HCT116 (cell line): Measurements from ENCODE around the gene CUEDC1. TPM values are rescaled to one million over a fixed set of nuclear protein-coding genes. Genes with fewer than 3 reads are reported as not detected.
A peak's percentile ranks its signal among the peaks of the same experiment; 100 is the strongest.

Experiments used
- ATAC-seq: fragments of 200-7000 bp; cut with Tn5 transposase; 2 replicates; pipeline ENCODE4 v1.9.1; 2020; ENCODE audit warnings: mild to moderate bottlenecking, moderate library complexity
- BruUV-seq: library from RNA; stranded (reverse); fragments of 400-500 nt; replicated peaks from 2 replicates; lab custom pipeline; 2021; lab: Mats Ljungman, UMichigan
- CTCF ChIA-PET: fragments of 300-600 bp; sonication (Branson Sonifier 250); formaldehyde crosslinking; loops from one replicate; lab custom pipeline; 2021; ENCODE audit warnings: antibody characterized with exemption; lab: Charles Lee
- POLR2A ChIA-PET: fragments of 300-600, 350-600 bp; sonication (Branson Sonifier 250); formaldehyde crosslinking; loops from one replicate; lab custom pipeline; 2021; ENCODE audit warnings: antibody characterized with exemption; lab: Charles Lee
- RAD21 ChIA-PET, 2 experiments: fragments of 300-600 bp; sonication (Branson Sonifier 250); formaldehyde crosslinking; loops; one replicate each; lab custom pipeline; 2023; ENCODE audit warnings: low total read pairs in 2 of 2; ENCODE audit not compliant: uncharacterized antibody in 2 of 2, unreplicated experiment in 2 of 2, low non-redundant PET in 1 of 2; lab: Charles Lee
- DNase-seq: peaks from one replicate; pipeline ENCODE4 v3.0.0-alpha.2; 2010; ENCODE audit warnings: low read depth, low spot score
- H2AFZ ChIP-seq: fragments of 200-600 bp; shearing (Covaris generic), sonication (generic); 2 replicates; pipeline ENCODE4 v1.6.1; 2017; ENCODE audit warnings: low read depth, mixed run types, mixed read lengths, antibody characterized with exemption, low read length; ENCODE audit not compliant: poor library complexity, severe bottlenecking
- H3K27ac ChIP-seq: 2 replicates; pipeline ENCODE4 v1.5.1; 2012; ENCODE audit warnings: low read depth, low read length
- H3K27me3 ChIP-seq: fragments of 200-600 bp; sonication (generic); 2 replicates; pipeline ENCODE4 v1.6.1; 2016; ENCODE audit warnings: mixed run types, low read length, mixed read lengths; ENCODE audit not compliant: insufficient read depth
- H3K36me3 ChIP-seq, 2 experiments: fragments of 200-500 bp in 1 of 2; fragments of 200-600 bp in 1 of 2; sonication (Bioruptor generic) in 1 of 2; sonication (generic) in 1 of 2; 2 replicates each; pipeline versions ENCODE4 v1.5.1 to v1.6.1; 2014 to 2016; ENCODE audit warnings: low read length in 2 of 2, inconsistent platforms in 1 of 2, mixed read lengths in 1 of 2, mixed run types in 1 of 2; ENCODE audit not compliant: insufficient read depth in 2 of 2, control insufficient read depth in 1 of 2
- H3K4me1 ChIP-seq, 2 experiments: fragments of 200-600 bp in 1 of 2; sonication (generic) in 1 of 2; 2 replicates each; pipeline versions ENCODE4 v1.5.1 to v1.6.1; 2012 to 2017; ENCODE audit warnings: low read length in 2 of 2, inconsistent platforms in 1 of 2, mild to moderate bottlenecking in 1 of 2, mixed read lengths in 1 of 2, mixed run types in 1 of 2, moderate library complexity in 1 of 2; ENCODE audit not compliant: insufficient read depth in 2 of 2, control insufficient read depth in 1 of 2
- H3K4me2 ChIP-seq: fragments of 200-600 bp; sonication (generic); 2 replicates; pipeline ENCODE4 v1.6.1; 2017; ENCODE audit warnings: mixed run types, low read length, mixed read lengths
- H3K4me3 ChIP-seq, 2 experiments: fragments of 200-600 bp in 1 of 2; sonication (generic) in 1 of 2; replicated peaks in 1 of 2; 2 replicates each; pipeline ENCODE4 v1.5.1; 2011 to 2016; ENCODE audit warnings: low read length in 2 of 2, control low read depth in 1 of 2, low read depth in 1 of 2, mild to moderate bottlenecking in 1 of 2, mixed read lengths in 1 of 2, mixed run types in 1 of 2
- H3K79me2 ChIP-seq: fragments of 200-600 bp; sonication (generic); 2 replicates; pipeline ENCODE4 v1.6.1; 2017; ENCODE audit warnings: mild to moderate bottlenecking, mixed run types, low read length, moderate library complexity, mixed read lengths; ENCODE audit not compliant: insufficient read depth
- H3K9ac ChIP-seq: fragments of 200-600 bp; sonication (generic); 2 replicates; pipeline ENCODE4 v1.6.1; 2016; ENCODE audit warnings: low read length, mixed read lengths
- H3K9me2 ChIP-seq: fragments of 200-600 bp; sonication (generic), shearing (Covaris generic); 2 replicates; pipeline ENCODE4 v1.6.1; 2017; ENCODE audit warnings: mixed run types, mild to moderate bottlenecking, moderate library complexity; ENCODE audit not compliant: insufficient read depth
- H3K9me3 ChIP-seq, 2 experiments: fragments of 200-500 bp in 1 of 2; fragments of 200-600 bp in 1 of 2; sonication (Bioruptor generic) in 1 of 2; sonication (generic) in 1 of 2; 2 replicates each; pipeline ENCODE4 v1.6.1; 2014 to 2017; ENCODE audit warnings: low read length in 2 of 2, mixed read lengths in 2 of 2, inconsistent platforms in 1 of 2, low read depth in 1 of 2, mild to moderate bottlenecking in 1 of 2, mixed run types in 1 of 2, moderate library complexity in 1 of 2; ENCODE audit not compliant: control insufficient read depth in 1 of 2, insufficient read depth in 1 of 2
- H4K20me1 ChIP-seq: fragments of 200-600 bp; sonication (generic), shearing (Covaris generic); 2 replicates; pipeline ENCODE4 v1.6.1; 2017; ENCODE audit warnings: mixed run types, mild to moderate bottlenecking, moderate library complexity; ENCODE audit not compliant: insufficient read depth
- CBX3 ChIP-seq: IDR thresholded peaks from 2 replicates; pipeline ENCODE4 v1.6.1; 2012; ENCODE audit warnings: low read depth
- FOSL1 ChIP-seq: IDR thresholded peaks from 2 replicates; pipeline ENCODE4 v1.6.1; 2012; ENCODE audit warnings: low read depth
- JUND ChIP-seq: IDR thresholded peaks from 2 replicates; pipeline ENCODE4 v1.6.1; 2012
- POLR2A ChIP-seq: IDR thresholded peaks from 2 replicates; pipeline ENCODE4 v1.7.0; 2011; ENCODE audit warnings: borderline replicate concordance; ENCODE audit not compliant: insufficient read depth, insufficient read length; ENCODE audit errors: extremely low read depth
- POLR2AphosphoS5 ChIP-seq: IDR thresholded peaks from 2 replicates; pipeline ENCODE4 v1.6.1; 2011; ENCODE audit warnings: mild to moderate bottlenecking, low read depth, low read length, moderate library complexity
- RAD21 ChIP-seq: IDR thresholded peaks from 2 replicates; pipeline ENCODE4 v1.6.1; 2012; ENCODE audit warnings: low read depth, mild to moderate bottlenecking
- SIN3A ChIP-seq: IDR thresholded peaks from 2 replicates; pipeline ENCODE4 v1.6.1; 2012; ENCODE audit warnings: low read depth
- TCF7L2 ChIP-seq: IDR thresholded peaks from 2 replicates; pipeline ENCODE4 v1.7.0; 2011; ENCODE audit warnings: borderline replicate concordance, inconsistent platforms; ENCODE audit not compliant: insufficient read depth, insufficient read length; ENCODE audit errors: extremely low read depth
- ZFX ChIP-seq: fragments of 450-650 bp; IDR thresholded peaks from 2 replicates; pipeline ENCODE4 v1.6.1; 2017
- intact Hi-C: fragments of 100-400 bp; cut with micrococcal nuclease; formaldehyde crosslinking; loops from 2 replicates; pipeline ENCODE4 v1.10.0; 2022
- total RNA-seq: library from RNA; stranded (reverse); gene quantifications from one replicate; pipeline ENCODE4 v1.2.1, GENCODE V29; 2021; ENCODE audit not compliant: unreplicated experiment

Gene CUEDC1
- total RNA-seq, 1 experiment from 2014 or later, result 60.2 TPM

GRCh38 chr17:57898487-57899311 lies 56.5 kb downstream of the CUEDC1 start:
- ChIA-PET CTCF (interaction anchor here (0.7 to 2.9 kb wide), 11 partner anchors 7 to 97 kb away, joined by 3 to 14 read pairs (median 5); partner anchors contain the start of gene CUEDC1), RAD21 (interaction anchor here (0.6 to 1.5 kb wide), 6 partner anchors 14 to 130 kb away, joined by 3 to 5 read pairs (median 4); no protein-coding TSS in a partner anchor), POLR2A (interaction anchor here (0.8 to 1.1 kb wide), 3 partner anchors 36 to 87 kb away, joined by 3 read pairs; no protein-coding TSS in a partner anchor)
- Histone ChIP-seq H3K79me2 (peaks cover 51% of the 10 kb centered on the region), H3K4me3 (no peak overlapping the region), H4K20me1 (no peaks in the 10 kb centered on the region), H3K9ac (peak overlapping the region; percentile 51), H3K36me3 (no peaks in the 10 kb centered on the region; a peak in 1 of 4 replicates), H3K27me3 (no peaks in the 10 kb centered on the region), H3K9me3 (no peaks in the 10 kb centered on the region), H3K9me2 (no peaks in the 10 kb centered on the region), H3K4me2 (peak overlapping the region; percentile 58), H3K27ac (peak overlapping the region; percentile 63), H2AFZ (no peak overlapping the region), H3K4me1 (peaks cover 80 to 87% of the 10 kb centered on the region in 2 experiments)
- ATAC-seq, result peak; percentile 38
- BruUV-seq, result no TSS peak
- intact Hi-C loops, result loop anchor here (5.0 kb wide), 1 partner anchor 54 kb away; no protein-coding TSS in a partner anchor
- DNase-seq, result no peak
- TF ChIP-seq RAD21, result no peak
- no peak for TF ChIP-seq JUND
- TF ChIP-seq FOSL1, result no peak
- TF ChIP-seq CBX3, result no peak
- 0 out of 2 replicates have a peak, but pooled peaks have one; percentile 11 for TF ChIP-seq POLR2AphosphoS5

- H4K20me1 ChIP-seq, result no peaks in the 10 kb centered on the region
- no peak overlapping the region for H3K4me3 ChIP-seq
- H3K27ac ChIP-seq, result peak overlapping the region; percentile 4; the same call in 1 of the 2 replicates
- no peak overlapping the region; the same call in 1 of the 2 replicates for H3K9ac ChIP-seq
- TF ChIP-seq SIN3A, result no peak
- no peak for TF ChIP-seq ZFX
- TF ChIP-seq FOSL1, result no peak
- TF ChIP-seq POLR2A, result no peak
- no peak for TF ChIP-seq RAD21
- no peak for TF ChIP-seq TCF7L2
- H3K27me3 ChIP-seq, result no peaks in the 10 kb centered on the region
- no peaks in the 10 kb centered on the region; a peak in 1 of 4 replicates for H3K36me3 ChIP-seq
- intact Hi-C loops, result loop anchor here (5.0 kb wide), 1 partner anchor 57 kb away; no protein-coding TSS in a partner anchor
- H3K9me2 ChIP-seq, result no peaks in the 10 kb centered on the region
- H3K79me2 ChIP-seq, result peaks cover 39% of the 10 kb centered on the region
- ChIA-PET RAD21 (no interaction called here), CTCF (interaction anchor here (0.8 to 1.2 kb wide), 3 partner anchors 13 to 104 kb away, joined by 3 to 5 read pairs (median 3); no protein-coding TSS in a partner anchor), POLR2A (interaction anchor here (0.9 to 1.2 kb wide), 2 partner anchors 9 to 58 kb away, joined by 3 read pairs; no protein-coding TSS in a partner anchor)
- DNase-seq (no peak), ATAC-seq (no peak)
- H3K4me2 ChIP-seq, result peak overlapping the region; percentile 1; the same call in 1 of the 2 replicates
- H3K9me3 ChIP-seq, result no peaks in the 10 kb centered on the region; a peak in 1 of 4 replicates
- no TSS peak for BruUV-seq
- H2AFZ ChIP-seq, result no peak overlapping the region
- H3K4me1 ChIP-seq, result peaks cover 81 to 87% of the 10 kb centered on the region in 2 experiments
Observed at GRCh38 chr17:57895382-57896060, 59.7 kb downstream of the CUEDC1 start.
